Inflammatory macrophage treated with lipopolysaccharide for 1 hour (primary cell): ENCODE data around the gene NEU4.
A peak's percentile ranks its signal among the peaks of the same experiment; 100 is the strongest.
"Not testable (repeated sequence)": the region's sequence is repeated elsewhere in the genome, so short reads cannot be mapped to it uniquely, and the experiment has no call there.

Experiments used
- DNase-seq, 2 donors: peaks; one replicate each; pipeline ENCODE4 v3.0.0-alpha.2; 2020 to 2022

The NEU4 gene

DNA sequence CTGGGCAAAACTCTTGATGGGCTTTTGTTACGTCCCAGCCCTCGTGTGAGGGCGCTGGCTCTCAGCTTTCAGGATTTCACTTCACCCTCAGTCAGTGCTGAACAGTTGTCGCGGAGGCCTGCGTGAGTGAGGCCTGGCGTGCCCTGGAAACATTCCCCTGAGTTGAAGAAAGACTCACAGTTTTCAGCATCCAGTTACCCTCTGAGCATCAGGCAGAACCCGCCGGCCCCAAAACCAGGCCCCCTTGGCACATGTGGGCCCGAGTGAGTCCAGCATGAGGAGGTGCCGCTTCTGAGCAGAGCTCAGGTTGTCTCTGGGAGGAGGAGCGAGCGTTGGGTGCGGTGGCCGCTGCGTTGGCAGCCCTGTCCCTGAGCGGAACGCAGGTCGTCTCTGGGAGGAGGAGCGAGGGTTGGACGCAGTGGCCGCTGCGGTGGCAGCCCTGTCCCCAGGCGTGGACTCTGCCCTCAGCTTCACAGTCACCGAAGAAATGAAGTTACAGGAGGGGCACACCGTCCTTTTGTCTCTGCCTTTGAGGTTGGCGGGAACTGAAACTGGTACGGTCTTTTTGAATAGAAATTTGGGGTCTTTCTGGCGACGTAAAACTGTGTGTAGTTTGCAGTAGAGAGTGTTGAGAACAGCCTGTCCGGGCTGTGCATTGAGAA is at the start of gene NEU4:
TSS of gene NEU4 (plus strand) at position 473 of the 662 bp plus-strand sequence. CDS start 5,292 bp downstream, outside the sequence.
- no peak for DNase-seq

- not testable (repeated sequence) for DNase-seq
These were observed 49.1 kb upstream of the NEU4 start for GRCh38 chr2:241759893-241760292.

GRCh38 chr2:241760301-241760771 is 48.7 kb upstream of the NEU4 start:
- DNase-seq: peak; percentile 15

GRCh38 chr2:241762321-241762932 is 46.6 kb upstream of the NEU4 start:
- DNase-seq: no peak

DNA sequence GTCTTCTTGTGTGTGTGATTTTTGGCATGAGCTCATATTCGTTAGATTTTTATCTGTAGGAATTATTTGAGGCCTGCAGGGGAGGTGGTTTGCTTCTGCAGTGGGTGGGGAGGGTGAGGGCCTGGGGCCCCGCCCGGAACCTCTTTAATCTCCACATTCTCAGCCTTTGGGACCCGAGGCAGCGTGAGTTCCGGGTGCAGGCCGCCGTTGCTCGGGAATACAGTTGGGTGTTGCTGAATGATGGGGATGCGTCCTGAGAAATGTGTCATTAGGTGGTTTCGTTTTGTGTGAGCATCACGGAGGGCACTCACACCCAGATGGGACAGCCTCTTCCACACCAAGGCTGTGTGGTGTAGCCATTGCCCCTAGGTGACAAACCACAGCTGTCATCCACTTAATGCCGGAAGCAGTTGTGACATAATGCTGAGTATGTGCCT is 46.0 kb upstream of the NEU4 start:
- no peak for DNase-seq

DNA sequence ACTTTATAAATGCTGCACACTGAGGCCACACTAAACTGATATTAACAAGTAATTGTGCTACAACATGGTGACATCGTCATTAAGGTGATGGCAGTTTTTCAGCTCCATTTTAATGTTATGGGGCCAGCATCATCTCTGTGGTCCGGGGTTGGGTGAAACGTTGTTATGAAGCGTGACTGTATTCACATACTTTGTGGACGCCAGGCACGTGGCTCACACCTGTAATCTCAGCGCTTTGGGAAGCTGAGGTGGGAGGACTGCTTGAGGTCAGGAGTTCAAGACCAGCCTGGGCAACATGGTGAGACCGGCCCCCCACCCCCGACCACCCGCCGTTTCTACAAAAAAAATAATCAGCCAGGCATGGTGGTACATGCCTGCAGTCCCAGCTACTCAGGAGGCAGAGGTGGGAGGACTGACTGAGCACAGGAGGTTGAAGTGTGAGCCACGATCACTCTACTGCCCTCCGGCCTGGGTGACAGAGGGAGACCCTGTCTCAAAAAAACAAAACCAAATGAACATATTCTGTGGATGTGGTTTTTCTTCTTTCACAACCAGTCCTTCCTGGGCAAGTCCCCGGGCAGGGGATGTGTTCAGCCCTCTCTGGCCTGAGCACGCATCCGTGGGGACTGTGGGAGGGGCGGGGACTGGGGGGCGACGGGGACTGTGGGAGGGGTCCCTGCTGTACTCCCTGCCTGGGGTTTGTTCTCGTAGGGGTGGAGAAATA is 45.3 kb upstream of the NEU4 start:
- no peak for DNase-seq

- no peak for DNase-seq
These were observed 44.4 kb upstream of the NEU4 start for GRCh38 chr2:241764275-241765241.

DNA sequence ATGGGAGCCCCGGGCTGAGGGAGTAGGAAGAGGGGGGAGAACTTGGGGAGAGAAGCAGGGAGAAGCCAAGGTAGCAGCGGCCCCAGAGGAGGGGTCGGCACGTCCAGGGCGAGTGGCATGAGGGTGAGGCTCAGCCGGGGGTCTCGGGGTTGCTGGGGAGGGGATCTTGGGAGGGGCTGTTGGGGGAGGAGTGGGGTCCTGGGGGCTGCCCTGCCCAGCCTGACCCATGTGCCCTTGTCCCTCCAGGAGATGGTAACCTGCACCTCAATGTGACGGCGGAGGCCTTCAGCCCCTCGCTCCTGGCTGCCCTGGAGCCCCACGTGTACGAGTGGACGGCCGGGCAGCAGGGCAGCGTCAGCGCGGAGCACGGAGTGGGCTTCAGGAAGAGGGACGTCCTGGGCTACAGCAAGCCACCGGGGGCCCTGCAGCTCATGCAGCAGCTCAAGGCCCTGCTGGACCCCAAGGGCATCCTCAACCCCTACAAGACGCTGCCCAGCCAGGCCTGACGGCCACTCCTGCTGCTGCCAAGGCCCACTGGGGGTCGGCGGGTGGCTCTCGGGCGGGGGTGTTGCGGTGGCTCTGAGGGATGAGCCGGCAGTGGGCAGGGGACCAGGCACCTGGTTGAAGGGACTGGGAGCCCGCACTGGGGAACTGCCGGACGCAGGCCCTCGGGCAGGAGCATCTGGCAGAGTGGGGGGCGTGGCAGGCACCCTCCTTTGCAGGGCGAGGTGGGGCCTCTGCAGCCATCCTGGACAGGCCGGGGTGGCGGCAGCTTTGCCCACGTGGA is 41.3 kb upstream of the NEU4 start:
- DNase-seq: no peak

- no peak for DNase-seq
These were observed 40.7 kb upstream of the NEU4 start for GRCh38 chr2:241768251-241768711.

DNA sequence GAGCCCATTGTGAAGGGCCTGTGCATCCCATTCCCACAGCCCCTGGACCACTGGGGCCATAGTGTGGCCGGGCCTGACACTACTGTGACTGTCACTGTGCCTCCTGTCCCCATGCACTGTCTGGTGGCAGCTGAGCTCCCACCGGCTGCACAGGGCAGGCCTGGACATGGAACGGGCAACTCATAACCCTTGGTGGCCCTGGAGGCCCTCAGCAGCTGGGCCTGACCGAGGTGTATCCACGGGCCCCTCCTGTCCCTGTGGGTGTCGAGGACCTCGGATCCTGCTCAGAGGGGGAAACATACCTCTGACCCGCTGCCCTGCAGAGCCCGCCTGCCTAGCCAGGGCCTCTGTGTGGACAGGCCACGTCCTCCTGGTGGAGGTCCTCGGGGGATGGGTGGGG is 40.1 kb upstream of the NEU4 start:
- DNase-seq: no peak

DNA sequence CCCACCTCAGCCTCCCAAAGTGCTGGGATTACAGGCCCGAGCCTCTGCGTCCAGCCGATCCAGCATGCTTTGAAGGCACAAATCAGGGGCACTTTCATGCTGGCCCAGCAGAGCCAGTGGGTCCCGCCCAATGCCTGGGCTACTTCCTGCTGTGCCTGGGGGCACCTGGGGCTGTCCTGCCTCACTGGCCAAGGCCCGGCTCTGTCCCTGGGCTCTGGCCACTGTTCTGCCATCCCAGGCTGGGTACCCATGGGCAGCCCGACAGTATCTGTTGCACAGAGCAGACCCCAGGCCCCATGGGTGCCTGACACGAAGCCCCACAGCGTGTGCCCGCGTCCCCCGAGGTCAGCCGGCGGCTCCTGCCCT is 39.2 kb upstream of the NEU4 start:
- no peak for DNase-seq

DNA sequence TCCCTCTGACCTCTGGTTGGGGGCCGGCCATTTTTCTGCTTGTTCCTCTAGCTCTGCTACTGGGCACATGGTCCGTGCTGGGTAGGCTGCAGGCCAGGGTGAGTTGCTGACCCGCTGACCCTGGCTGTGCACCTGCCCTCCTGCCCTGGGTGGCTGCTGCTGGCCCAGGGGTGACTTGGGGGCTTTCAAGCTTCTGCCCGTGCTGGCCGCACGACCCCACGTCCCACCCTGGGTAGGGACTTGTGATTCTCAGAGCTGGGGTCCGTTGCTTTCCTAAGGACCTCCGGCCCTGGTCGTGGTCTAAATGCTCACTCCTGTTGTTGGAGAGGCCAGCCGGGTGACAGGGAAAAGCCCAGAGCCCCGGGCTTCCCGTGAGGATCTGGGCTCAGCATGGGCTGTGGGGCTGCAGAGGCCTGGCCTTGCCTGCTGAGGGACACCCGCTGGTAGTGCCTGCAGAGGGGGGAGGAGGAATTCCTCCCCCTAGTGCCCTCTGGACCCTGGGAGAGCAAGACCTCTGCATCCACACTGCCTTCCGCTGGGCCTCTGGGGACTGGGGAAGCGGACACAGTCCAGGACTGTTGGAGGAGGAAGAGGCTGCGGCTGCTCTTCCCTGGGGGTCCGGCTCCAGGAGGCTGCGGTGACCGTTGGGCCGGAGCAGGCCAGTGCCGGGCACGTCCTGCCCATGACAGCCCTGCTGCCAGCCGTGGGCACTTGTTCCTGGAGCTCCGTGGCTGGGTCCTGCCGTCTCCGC is 38.6 kb upstream of the NEU4 start:
- no peak for DNase-seq

- no peak for DNase-seq
These were observed 38.1 kb upstream of the NEU4 start for GRCh38 chr2:241770936-241771285.

GRCh38 chr2:241771286-241772062 is 37.5 kb upstream of the NEU4 start:
- no peak for DNase-seq

DNA sequence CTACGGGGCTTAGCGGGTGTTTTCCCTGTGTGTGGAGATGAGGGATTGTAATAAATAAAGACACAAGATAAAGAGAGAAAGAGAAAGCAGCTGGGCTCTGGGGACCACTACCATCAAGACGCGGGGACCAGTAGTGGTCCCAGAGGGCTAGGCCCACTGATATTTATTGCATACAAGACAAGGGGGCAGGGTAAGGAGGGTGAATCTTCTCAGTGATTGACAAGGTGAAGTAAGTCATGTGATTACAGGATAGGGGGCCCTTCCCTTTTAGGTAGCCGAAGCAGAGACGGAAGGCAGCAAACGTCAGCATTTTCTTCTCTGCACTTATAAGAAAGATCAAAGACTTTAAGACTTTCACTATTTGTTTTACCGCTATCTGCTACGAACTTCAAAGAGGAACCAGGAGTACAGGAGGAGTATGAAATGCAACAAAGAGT is 36.9 kb upstream of the NEU4 start:
- DNase-seq: no peak

DNA sequence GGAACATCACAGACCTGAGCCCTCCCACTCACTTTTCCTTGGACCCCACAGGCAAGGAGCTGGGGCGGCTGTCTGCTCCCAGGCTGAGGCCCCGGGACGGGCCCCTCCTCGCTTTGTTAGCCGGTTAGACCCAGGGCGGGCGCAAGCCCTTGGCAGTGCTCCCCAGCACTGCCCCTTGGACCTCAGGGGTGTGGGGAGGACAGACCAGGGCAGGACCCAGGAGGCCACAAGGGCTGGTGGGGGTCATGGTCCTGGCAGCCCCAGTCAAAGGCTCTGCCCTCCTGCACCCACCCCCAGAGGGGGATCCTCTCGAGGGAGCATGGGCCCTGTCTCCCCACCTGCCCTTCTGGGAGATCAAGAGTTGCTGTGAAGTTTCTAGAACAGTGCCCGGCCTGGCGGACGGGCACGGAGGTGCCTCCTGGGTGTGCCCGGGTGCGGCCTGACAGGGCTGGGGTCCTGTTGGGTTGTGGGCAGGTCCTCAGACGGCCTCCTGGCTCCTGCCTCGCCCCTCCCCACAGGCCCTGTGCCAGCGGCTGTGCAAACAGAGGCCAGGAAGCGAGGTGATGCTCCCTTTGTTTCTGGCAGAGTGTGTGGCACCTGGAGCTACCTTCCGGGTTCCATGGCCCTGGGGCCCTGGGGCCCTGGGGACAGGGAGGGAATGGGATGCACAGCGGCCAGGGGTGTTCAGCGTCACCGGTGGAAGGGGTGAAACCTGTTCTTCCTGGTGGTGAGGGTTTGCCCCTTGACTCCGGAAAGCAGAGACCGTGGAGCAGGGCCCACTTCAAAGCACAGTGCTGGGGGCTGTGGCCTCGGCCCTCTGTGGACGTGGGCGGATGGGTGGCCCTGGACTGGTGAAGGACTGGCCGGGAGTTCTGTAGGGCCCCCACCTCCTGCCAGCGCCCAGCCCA is 35.2 kb upstream of the NEU4 start:
- DNase-seq: no peak

GRCh38 chr2:241774419-241775222 is 34.4 kb upstream of the NEU4 start:
- DNase-seq: no peak
